Right lung (tissue), 5 donors: Measurements from ENCODE around the gene HK1. TPM values are rescaled to one million over a fixed set of nuclear protein-coding genes. Genes with fewer than 3 reads are reported as not detected.

Experiments used
- DNase-seq, 2 donors: peaks; one replicate each; pipeline ENCODE4 v3.0.0-alpha.2; 2013
- polyA plus RNA-seq, 5 donors: library from polyadenylated mRNA; unstranded; fragments of 120-200 nt; gene quantifications; one replicate each; pipeline versions ENCODE4 v1.2.1 to v1.2.3, GENCODE V29; 2013; ENCODE audit warnings: inconsistent platforms in 1 of 5, low replicate concordance in 1 of 5; ENCODE audit not compliant: insufficient read length in 5 of 5, insufficient read depth in 1 of 5

The HK1 gene
- polyA plus RNA-seq, 5 donors: 45.5 to 62.7 (median 53.4) TPM

GRCh38 chr10:69374242-69374641 is 95.9 kb downstream of the HK1 start:
- no peak for DNase-seq

- DNase-seq: no peak
These were observed 96.6 kb downstream of the HK1 start for GRCh38 chr10:69374931-69375306.

DNA sequence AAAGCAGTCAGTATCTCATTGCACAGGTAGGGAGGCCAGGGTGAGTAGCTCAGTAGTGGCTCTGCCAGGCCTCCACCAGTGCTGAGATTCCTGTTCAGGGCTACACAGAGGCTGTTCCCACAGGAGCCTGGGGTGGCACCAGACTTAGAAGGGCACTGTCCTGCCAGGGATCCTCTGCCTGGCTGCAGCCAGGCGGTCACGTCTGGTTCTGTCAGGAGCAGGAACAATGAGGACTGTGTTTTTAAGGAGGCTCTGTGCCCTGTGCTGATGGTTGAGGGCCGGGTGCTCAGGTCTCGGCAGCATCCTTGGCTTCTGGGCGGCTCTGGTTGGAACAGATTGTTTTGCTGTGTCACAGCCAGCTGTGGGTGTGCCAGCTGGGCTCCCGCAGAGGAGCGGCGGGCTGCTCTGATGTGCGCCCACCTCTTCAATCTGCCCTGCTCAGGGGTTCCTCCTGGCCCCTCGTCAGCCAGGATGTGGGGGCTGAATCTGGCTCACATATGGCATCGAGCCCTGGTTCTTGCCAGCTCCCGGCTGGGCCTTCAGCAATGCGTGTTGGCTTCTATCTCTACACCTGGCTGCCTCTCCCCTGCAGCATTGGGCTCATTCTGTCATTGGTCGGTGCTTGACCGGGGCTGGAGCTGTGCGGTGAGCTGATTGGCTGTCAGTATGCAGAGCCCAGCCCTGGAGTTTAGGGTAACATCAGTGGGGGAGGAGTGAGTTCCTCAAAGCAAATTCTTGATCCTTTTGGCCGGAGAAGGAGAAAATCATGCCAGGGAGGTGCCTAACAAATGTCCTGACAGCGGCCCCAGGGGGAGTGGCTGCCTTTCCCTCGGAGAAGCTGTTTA is 97.2 kb downstream of the HK1 start:
- DNase-seq: peak; percentile 57 to 61

- no peak for DNase-seq
These were observed 98.4 kb downstream of the HK1 start for GRCh38 chr10:69376662-69377061.

DNA sequence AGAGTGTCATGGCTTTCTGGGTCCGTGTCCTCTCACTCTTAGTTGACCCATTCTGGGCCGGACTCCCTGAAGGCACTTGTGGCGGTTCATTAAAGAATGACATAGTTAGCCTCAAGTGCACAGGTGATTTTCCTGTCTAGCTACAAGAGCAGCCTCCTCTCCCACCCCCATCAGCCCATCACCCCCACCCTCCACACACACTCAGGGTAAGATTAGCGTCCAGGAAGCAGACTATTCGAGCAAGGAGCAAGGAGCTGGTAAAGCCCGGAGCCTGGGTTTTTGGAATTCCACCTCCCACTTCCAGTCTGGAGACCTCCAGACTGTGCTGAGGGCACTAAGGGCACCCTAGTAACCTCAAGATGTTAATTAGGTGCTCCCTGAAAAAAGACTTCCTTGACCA is 98.9 kb downstream of the HK1 start:
- no peak for DNase-seq

- DNase-seq: peak; percentile 78 to 82
These were observed 99.6 kb downstream of the HK1 start for GRCh38 chr10:69377933-69378332.

DNA sequence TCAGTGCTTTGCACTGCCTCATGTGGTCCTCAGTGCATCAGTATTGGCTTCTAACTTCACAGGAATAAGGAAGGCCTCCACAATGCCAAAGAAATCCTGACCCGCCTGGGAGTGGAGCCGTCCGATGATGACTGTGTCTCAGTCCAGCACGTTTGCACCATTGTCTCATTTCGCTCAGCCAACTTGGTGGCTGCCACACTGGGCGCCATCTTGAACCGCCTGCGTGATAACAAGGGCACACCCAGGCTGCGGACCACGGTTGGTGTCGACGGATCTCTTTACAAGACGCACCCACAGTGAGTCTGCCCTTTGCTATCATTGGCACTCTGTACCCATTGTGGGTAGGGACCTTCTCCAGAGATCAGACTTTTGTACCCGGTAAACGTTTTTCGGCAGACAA is 101.5 kb downstream of the HK1 start:
- DNase-seq: no peak

DNA sequence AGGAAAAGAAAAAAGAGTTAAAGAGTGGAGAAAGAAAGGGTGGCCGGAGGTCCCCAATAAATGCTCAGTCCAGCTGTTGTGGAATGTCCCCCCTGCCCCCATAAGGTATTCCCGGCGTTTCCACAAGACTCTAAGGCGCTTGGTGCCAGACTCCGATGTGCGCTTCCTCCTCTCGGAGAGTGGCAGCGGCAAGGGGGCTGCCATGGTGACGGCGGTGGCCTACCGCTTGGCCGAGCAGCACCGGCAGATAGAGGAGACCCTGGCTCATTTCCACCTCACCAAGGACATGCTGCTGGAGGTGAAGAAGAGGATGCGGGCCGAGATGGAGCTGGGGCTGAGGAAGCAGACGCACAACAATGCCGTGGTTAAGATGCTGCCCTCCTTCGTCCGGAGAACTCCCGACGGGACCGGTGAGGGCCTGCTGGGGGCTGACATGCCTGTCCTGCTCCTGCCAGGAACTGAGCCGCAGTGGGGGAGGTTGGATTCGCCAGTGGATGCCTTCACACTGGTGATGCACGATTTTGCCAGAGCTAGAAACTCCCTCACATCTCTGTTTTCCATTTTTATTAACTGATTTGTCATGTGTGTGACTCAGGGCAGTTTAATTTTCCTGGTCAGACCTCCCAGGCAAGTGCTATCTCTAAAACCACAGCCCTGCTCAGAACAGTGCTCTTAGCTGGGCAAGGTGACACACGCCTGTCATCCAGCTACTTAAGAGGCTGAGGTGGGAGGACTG is 104.3 kb downstream of the HK1 start:
- DNase-seq: no peak

GRCh38 chr10:69383558-69383957 is 105.3 kb downstream of the HK1 start:
- DNase-seq: no peak

GRCh38 chr10:69384320-69384719 is 106.0 kb downstream of the HK1 start:
- DNase-seq: no peak

DNA sequence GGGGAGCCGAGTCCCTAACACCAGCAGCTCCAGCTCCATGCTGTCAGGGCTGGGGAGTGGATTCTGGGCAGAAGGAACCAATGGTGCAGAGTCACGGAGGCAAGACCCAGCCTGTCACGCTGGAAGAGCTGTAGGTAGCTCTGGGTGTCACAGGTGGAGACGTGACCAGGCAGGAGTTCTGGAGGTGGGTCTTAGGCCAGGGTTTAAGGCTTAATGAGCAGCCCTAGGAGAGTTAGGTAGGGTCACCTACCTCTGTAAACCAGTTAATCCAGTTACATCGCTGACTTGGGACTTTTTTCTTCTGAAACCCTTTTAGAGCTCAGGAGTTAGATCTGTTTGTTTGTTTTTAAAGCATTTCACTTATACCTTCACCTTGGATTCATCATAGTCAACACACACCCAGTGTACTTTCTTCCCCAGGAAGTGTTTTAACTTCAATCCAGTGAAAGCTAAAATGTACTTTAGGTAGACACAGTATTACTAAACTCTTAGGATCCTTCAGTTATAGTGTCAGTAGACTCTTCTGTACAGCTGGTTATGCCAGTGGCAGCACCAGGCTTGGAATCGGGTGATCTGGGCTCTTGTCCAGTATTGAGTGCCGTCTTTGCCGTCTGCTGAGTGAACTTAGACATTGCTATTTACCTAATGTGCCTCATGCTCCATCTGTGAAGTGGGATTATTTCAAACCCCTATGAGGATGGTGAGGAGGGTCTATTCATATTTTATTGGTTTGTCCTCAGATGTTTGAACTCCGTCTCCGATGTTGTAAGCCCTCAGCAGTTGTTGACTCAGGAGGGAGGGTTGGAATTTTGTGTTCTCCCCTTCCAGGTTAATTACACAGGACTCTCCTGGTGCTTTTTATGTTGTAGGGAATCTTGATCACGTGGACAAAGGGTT is 107.4 kb downstream of the HK1 start:
- no peak for DNase-seq

DNA sequence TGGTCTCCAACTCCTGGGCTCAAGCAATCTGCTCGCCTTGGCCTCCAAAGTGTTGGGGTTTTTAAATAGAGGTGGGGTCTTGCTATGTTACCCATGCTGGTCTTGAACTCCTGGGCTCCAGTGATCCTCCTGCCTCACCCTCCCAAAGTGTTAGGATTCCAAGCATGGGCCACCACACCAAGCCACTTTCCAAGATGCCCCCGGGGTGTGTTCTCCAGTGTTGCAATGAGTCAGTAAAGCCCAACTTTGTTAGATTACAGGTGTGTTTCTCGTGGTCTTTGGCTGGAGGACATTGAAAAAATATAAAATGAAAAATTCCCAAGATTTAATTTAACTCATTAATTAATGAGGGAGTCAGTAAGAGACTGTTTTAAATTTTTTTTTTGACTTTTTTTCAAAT is 109.2 kb downstream of the HK1 start:
- no peak for DNase-seq

DNA sequence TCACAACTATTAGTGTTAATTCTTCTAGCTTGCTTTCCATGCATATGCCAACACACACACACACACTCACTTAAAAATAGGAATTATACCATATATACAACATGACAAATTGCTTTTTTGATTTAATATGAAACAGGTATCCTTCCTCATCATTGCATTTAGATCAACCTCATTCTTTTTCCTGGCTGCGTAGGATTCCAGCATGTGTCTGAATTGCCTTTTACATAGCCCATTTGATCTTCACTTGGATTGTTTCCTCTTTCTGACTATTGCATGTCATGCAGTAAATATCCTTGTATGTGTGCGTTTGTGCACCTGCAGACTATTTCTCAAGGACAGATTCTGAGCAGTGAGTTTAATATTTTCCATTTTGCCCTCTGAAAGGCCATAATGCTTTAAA is 110.2 kb downstream of the HK1 start:
- DNase-seq: no peak

DNA sequence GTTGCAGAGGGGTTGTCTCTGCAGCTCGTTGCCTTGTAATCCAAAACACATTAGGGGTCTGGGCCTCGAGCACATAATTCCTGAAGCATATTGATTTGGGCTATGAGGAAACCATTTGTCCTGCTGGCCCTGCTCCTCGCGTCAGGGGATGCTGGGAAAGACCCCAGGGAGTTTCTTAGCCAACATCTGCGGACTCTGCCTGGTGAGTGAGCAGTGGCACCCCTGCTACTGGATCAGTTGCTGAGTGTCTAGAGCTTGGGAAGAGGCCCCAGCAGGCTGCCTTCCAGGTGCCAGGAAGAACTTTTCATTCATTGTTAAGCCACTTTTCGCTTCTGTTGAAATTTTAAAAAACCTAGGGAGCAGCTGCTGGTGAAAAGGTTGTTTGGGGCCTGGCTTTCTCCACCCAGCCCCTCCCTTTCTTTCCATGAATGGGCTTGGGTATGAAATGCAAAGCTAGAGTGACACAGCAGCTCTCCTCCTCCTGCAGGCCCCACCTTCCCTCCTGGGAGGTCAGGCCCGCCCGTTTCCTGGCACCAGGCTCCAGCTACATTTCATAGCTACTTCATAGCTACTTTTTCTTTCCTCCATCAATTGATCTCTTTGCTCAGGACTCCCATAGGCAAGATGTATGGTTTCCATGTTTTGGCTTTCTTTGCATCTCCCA is 111.7 kb downstream of the HK1 start:
- no peak for DNase-seq

- no peak for DNase-seq
These were observed 112.9 kb downstream of the HK1 start for GRCh38 chr10:69391158-69391557.

- peak in 1 of 2 donors; percentile 78 for DNase-seq
These were observed 114.2 kb downstream of the HK1 start for GRCh38 chr10:69392481-69393000.

DNA sequence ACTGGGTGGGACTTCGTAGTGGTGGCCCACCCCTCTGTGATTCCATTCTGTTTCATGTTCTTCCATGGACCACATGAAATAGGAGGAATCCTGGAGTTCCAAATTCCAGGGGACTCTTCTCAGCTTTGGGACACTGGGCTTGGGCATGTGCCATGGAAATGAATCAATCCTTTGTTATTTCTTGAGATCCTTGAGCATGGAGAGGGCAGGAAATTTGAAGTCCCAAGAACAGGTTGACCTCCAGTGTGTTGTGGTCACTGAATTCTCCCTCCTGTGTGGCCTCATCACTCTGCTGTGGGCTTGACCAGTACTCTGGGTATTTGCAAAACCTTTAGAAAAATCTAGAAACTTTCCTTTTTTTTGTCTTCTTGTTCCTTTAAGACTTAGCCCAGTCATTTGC is 115.7 kb downstream of the HK1 start:
- no peak for DNase-seq

DNA sequence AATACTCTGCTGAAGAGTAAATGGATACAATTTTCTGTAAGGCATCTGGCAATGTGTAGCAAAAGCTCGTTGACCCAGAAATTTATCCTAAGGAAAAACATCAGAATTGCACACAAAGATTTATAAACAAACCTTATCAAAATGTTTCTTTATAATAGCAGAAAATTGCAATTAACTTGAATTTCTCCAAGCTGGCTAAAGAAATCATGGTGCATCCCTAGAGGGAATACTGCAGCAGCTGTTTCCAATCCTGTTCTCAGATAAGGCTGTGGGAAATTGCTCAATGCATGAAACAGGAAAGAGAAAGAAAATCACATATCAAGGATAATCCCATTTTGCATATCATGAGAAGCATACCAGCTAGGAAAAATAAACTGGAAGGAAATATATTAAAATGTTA is 119.7 kb downstream of the HK1 start:
- DNase-seq: peak; percentile 84 to 90

GRCh38 chr10:69398466-69398865 is 120.2 kb downstream of the HK1 start:
- DNase-seq: no peak

DNA sequence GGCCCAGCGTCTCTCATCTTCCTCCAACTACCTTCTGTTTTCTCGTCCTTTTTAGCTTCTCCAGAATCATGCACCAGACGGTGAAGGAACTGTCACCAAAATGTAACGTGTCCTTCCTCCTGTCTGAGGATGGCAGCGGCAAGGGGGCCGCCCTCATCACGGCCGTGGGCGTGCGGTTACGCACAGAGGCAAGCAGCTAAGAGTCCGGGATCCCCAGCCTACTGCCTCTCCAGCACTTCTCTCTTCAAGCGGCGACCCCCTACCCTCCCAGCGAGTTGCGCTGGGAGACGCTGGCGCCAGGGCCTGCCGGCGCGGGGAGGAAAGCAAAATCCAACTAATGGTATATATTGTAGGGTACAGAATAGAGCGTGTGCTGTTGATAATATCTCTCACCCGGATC is 122.6 kb downstream of the HK1 start:
- DNase-seq: no peak

GRCh38 chr10:69401416-69401815 is 123.1 kb downstream of the HK1 start:
- DNase-seq: no peak
